K562 (cell line): ENCODE data around the gene ZNF500. TPM values are rescaled to one million over a fixed set of nuclear protein-coding genes. Genes with fewer than 3 reads are reported as not detected.

ENCODE experiments used
- ATAC-seq: fragments of 200-7000 bp; cut with Tn5 transposase; 3 replicates; pipeline ENCODE4 v1.9.1; 2020; ENCODE audit warnings: moderate library complexity
- BruUV-seq: library from RNA; stranded (reverse); fragments of 400-500 nt; replicated peaks from 2 replicates; lab custom pipeline; 2021; lab: Mats Ljungman, UMichigan
- CTCF ChIA-PET: fragments of 300-600 bp; formaldehyde crosslinking; extraction: SDS; loops from one replicate; lab custom pipeline; 2021; ENCODE audit warnings: low intra/inter-chr PET ratio; lab: Yijun Ruan, JAX
- POLR2A ChIA-PET: fragments of 300-600, 350-650 bp; sonication (Branson Sonifier 250); formaldehyde crosslinking; extraction: SDS; loops from one replicate; lab custom pipeline; 2021; ENCODE audit warnings: antibody characterized with exemption, inconsistent platforms; lab: Yijun Ruan, JAX
- DNase-seq, 4 experiments: peaks; one replicate each; pipeline versions ENCODE4 v3.0.0 to v3.0.0-alpha.2; 2011 to 2018; ENCODE audit warnings: low spot score in 3 of 4, mixed read lengths in 3 of 4; ENCODE audit errors: extremely low read depth in 1 of 4
- FAIRE-seq: peaks from 2 replicates; lab custom pipeline; 2011; peaks lifted over from hg19 to GRCh38; lab: Jason Lieb, UNC
- H2AFZ ChIP-seq: 2 replicates; pipeline ENCODE4 v1.6.0; 2011; ENCODE audit warnings: low read depth, low read length, control low read depth, inconsistent platforms
- H3K27ac ChIP-seq: fragments of 200-600 bp; 3 replicates; pipeline ENCODE4 v1.8.0; 2011; ENCODE audit warnings: low read depth, mild to moderate bottlenecking, control low read depth, inconsistent platforms, low read length, moderate library complexity, mixed read lengths; ENCODE audit errors: extremely low read depth
- H3K27me3 ChIP-seq, 2 experiments: fragments of 300-600 bp in 1 of 2; 2 replicates in 1 of 2; 3 replicates in 1 of 2; pipeline versions ENCODE4 v1.6.0 to v1.8.0; 2011; ENCODE audit warnings: inconsistent platforms in 2 of 2, low read length in 2 of 2, mild to moderate bottlenecking in 1 of 2, mixed read lengths in 1 of 2, moderate library complexity in 1 of 2; ENCODE audit not compliant: control insufficient read depth in 2 of 2, insufficient read depth in 2 of 2
- H3K36me3 ChIP-seq: fragments of 300-600 bp; 3 replicates; pipeline ENCODE4 v1.8.0; 2011; ENCODE audit warnings: mild to moderate bottlenecking, low read length, inconsistent platforms; ENCODE audit not compliant: control insufficient read depth, insufficient read depth
- H3K4me1 ChIP-seq, 2 experiments: fragments of 200-600 bp in 1 of 2; replicated peaks in 1 of 2; 2 replicates in 1 of 2; 3 replicates in 1 of 2; pipeline versions ENCODE4 v1.5.1 to v1.8.0; 2011; ENCODE audit warnings: inconsistent platforms in 2 of 2, low read length in 2 of 2, mild to moderate bottlenecking in 1 of 2, mixed read lengths in 1 of 2, moderate library complexity in 1 of 2; ENCODE audit not compliant: control insufficient read depth in 2 of 2, insufficient read depth in 2 of 2
- H3K4me2 ChIP-seq: 2 replicates; pipeline ENCODE4 v1.6.1; 2011; ENCODE audit warnings: low read length, control low read depth, inconsistent platforms, mixed read lengths; ENCODE audit not compliant: insufficient read depth
- H3K4me3 ChIP-seq: fragments of 200-600 bp; sonication (generic), shearing (Covaris generic); 2 replicates; pipeline ENCODE4 v1.5.1; 2016; ENCODE audit warnings: control low read depth, inconsistent platforms
- H3K79me2 ChIP-seq: fragments of 200-600 bp; 3 replicates; pipeline ENCODE4 v1.8.0; 2011; ENCODE audit warnings: low read length, inconsistent platforms; ENCODE audit not compliant: control insufficient read depth, insufficient read depth
- H3K9ac ChIP-seq, 2 experiments: 2 replicates each; pipeline versions ENCODE4 v1.6.0 to v1.6.1; 2011; ENCODE audit warnings: low read depth in 2 of 2, low read length in 2 of 2, control low read depth in 1 of 2, inconsistent platforms in 1 of 2, mild to moderate bottlenecking in 1 of 2, mixed read lengths in 1 of 2; ENCODE audit not compliant: insufficient read depth in 1 of 2
- H3K9me1 ChIP-seq: one replicate; pipeline ENCODE4 v1.6.0; 2011; ENCODE audit warnings: inconsistent platforms, mild to moderate bottlenecking, low read length, moderate library complexity; ENCODE audit not compliant: control insufficient read depth, insufficient read depth
- H3K9me3 ChIP-seq: replicated peaks from 2 replicates; pipeline ENCODE4 v1.5.1; 2011; ENCODE audit warnings: low read depth, low read length, inconsistent platforms; ENCODE audit not compliant: control insufficient read depth, insufficient read depth
- H4K20me1 ChIP-seq: replicated peaks from 2 replicates; pipeline ENCODE4 v1.6.1; 2011; ENCODE audit warnings: low read length, inconsistent platforms, mixed read lengths; ENCODE audit not compliant: control insufficient read depth, insufficient read depth
- BCL6 ChIP-seq: fragments of 250-450 bp; sonication (Bioruptor Pico); IDR thresholded peaks from 2 replicates; pipeline ENCODE4 v1.4.0; 2020
- CHD2 ChIP-seq: IDR thresholded peaks from 2 replicates; pipeline ENCODE4 v1.6.1; 2011; ENCODE audit warnings: low read depth, low read length
- KLF16 ChIP-seq: IDR thresholded peaks from 2 replicates; pipeline ENCODE4 v1.6.1; 2016; ENCODE audit warnings: antibody characterized with exemption
- KLF6 ChIP-seq: fragments of 250-450 bp; sonication (Bioruptor Pico); IDR thresholded peaks from 2 replicates; pipeline ENCODE4 v1.4.0; 2020; ENCODE audit warnings: mild to moderate bottlenecking, moderate library complexity, borderline replicate concordance
- MTA2 ChIP-seq: fragments of 450-650 bp; IDR thresholded peaks from 2 replicates; pipeline ENCODE4 v1.6.1; 2016; ENCODE audit warnings: low read depth
- RERE ChIP-seq: sonication (generic); formaldehyde crosslinking; IDR thresholded peaks from 2 replicates; pipeline ENCODE4 v1.8.0; 2023; ENCODE audit warnings: missing genetic modification reagents, mild to moderate bottlenecking, borderline replicate concordance
- TAF15 ChIP-seq: fragments of 200-400 bp; formaldehyde crosslinking; IDR thresholded peaks from 2 replicates; pipeline ENCODE4 v1.6.1; 2017; ENCODE audit warnings: mild to moderate bottlenecking, low read depth, low read length, moderate library complexity
- TARDBP ChIP-seq: fragments of 450-650 bp; IDR thresholded peaks from 2 replicates; pipeline ENCODE4 v1.6.1; 2016
- ZNF583 ChIP-seq: fragments of 250-450 bp; sonication (Bioruptor Pico); IDR thresholded peaks from 2 replicates; pipeline ENCODE4 v1.4.0; 2020
- ZNF764 ChIP-seq: fragments of 250-450 bp; sonication (Bioruptor Pico); IDR thresholded peaks from 2 replicates; pipeline ENCODE4 v1.4.0; 2020; ENCODE audit warnings: low read depth, mild to moderate bottlenecking, moderate library complexity
- WGBS: fragments of 100-300 bp; shearing (Covaris generic); methylation state at CpG from one replicate; pipeline ENCODE4 v1.1.6; 2016; ENCODE audit warnings: low coverage, mixed read lengths; ENCODE audit not compliant: insufficient coverage; ENCODE audit errors: missing lambda C conversion rate; 5-methylcytosine and 5-hydroxymethylcytosine counted together
- in situ Hi-C: fragments of 300-500 bp; cut with MboI; formaldehyde crosslinking; loops from 4 replicates; pipeline ENCODE4 v1.15.0; 2018; ENCODE audit warnings: inconsistent platforms, mixed read lengths
- intact Hi-C: fragments of 100-400 bp; cut with micrococcal nuclease; formaldehyde crosslinking; loops from 2 replicates; pipeline ENCODE4 v1.14.2; 2022
- polyA plus RNA-seq, 8 experiments: library from polyadenylated mRNA; depleted of rRNA in 4 of 8; stranded (reverse) in 5 of 8; unstranded in 3 of 8; fragments of >200 nt; fragmentation: Nextera tagmentation in 2 of 8; fragmentation: Illumina TruSeq in 1 of 8; extraction: Ambion mirVana in 2 of 8; extraction: Trizol in 1 of 8; gene quantifications; 2 replicates each; pipeline versions ENCODE4 v1.2.1 to v1.2.3, GENCODE V29; 2011 to 2014; ENCODE audit warnings: inconsistent platforms in 1 of 8, missing spikeins in 1 of 8
- total RNA-seq, 7 experiments: library from RNA; depleted of rRNA in 6 of 7; stranded (reverse); fragments of >200 nt in 6 of 7; fragmentation: Illumina TruSeq in 2 of 7; extraction: Trizol in 2 of 7; gene quantifications; 2 replicates each; pipeline versions ENCODE4 v1.2.1 to v1.2.3, GENCODE V29; 2011 to 2021; ENCODE audit warnings: low replicate concordance in 1 of 7

Gene ZNF500
- total and polyA plus RNA-seq, 9 of the 15 experiments (the other 6 are each of a cell fraction or from before 2014, with no cell fraction given) = 0.80 to 20.8 (median 5.3) TPM

GRCh38 chr16:4797805-4798252, 30.9 kb upstream of the ZNF500 start:
- peaks cover 6% of the 10 kb centered on the region; the same call in 1 of the 3 replicates for H3K79me2 ChIP-seq
- TF ChIP-seq KLF16 = no peak
- TF ChIP-seq TAF15 = no peak
- TF ChIP-seq TARDBP = no peak
- TF ChIP-seq ZNF764 = no peak
- TF ChIP-seq KLF6 (CRISPR knock-in tag) = no peak
- TF ChIP-seq BCL6 (CRISPR knock-in tag) = no peak
- no peak for TF ChIP-seq ZNF583 (CRISPR knock-in tag)
- no peak for TF ChIP-seq RERE (CRISPR knock-in tag)
- TF ChIP-seq MTA2 = no peak
- TF ChIP-seq CHD2 = no peak
- TF ChIP-seq, all 486 proteins: peak for 0
- H3K9me3 ChIP-seq = no peaks in the 10 kb centered on the region
- H2AFZ ChIP-seq = no peak overlapping the region
- in situ Hi-C loops = no loop called here
- DNase-seq (no peak), FAIRE-seq (no peak), ATAC-seq (no peak)
- H3K4me3 ChIP-seq = no peak overlapping the region
- H3K36me3 ChIP-seq = peaks cover 13% of the 10 kb centered on the region; the same call in 1 of the 3 replicates
- H3K4me1 ChIP-seq = peaks cover 10 to 55% of the 10 kb centered on the region in 2 experiments; a peak in 4 of 5 replicates
- WGBS = 91% methylated on average over 15 of the region's 22 CpGs
- no peaks in the 10 kb centered on the region for H4K20me1 ChIP-seq
- no TSS peak for BruUV-seq
- H3K4me2 ChIP-seq = no peak overlapping the region
- no peak overlapping the region for H3K27ac ChIP-seq
- POLR2A ChIA-PET = interaction anchor here (0.6 to 1.2 kb wide), 2 partner anchors 9 to 143 kb away, joined by 3 to 4 read pairs; partner anchors contain the start of gene SEPTIN12
- intact Hi-C loops = no loop called here
- CTCF ChIA-PET = no interaction called here
- H3K27me3 ChIP-seq = no peaks in the 10 kb centered on the region
- no peaks in the 10 kb centered on the region for H3K9me1 ChIP-seq
- no peak overlapping the region; a peak in 1 of 4 replicates for H3K9ac ChIP-seq
